HG03175 (cell line): Measurements from ENCODE around the gene FOXP1.
A peak's percentile ranks its signal among the peaks of the same experiment; 100 is the strongest.

ENCODE experiments used
- ATAC-seq: cut with Tn5 transposase; IDR thresholded peaks from one replicate; pipeline ENCODE4 v1.9.1; 2021; ENCODE audit warnings: mild to moderate bottlenecking, moderate library complexity; ENCODE audit not compliant: unreplicated experiment

Gene FOXP1

DNA sequence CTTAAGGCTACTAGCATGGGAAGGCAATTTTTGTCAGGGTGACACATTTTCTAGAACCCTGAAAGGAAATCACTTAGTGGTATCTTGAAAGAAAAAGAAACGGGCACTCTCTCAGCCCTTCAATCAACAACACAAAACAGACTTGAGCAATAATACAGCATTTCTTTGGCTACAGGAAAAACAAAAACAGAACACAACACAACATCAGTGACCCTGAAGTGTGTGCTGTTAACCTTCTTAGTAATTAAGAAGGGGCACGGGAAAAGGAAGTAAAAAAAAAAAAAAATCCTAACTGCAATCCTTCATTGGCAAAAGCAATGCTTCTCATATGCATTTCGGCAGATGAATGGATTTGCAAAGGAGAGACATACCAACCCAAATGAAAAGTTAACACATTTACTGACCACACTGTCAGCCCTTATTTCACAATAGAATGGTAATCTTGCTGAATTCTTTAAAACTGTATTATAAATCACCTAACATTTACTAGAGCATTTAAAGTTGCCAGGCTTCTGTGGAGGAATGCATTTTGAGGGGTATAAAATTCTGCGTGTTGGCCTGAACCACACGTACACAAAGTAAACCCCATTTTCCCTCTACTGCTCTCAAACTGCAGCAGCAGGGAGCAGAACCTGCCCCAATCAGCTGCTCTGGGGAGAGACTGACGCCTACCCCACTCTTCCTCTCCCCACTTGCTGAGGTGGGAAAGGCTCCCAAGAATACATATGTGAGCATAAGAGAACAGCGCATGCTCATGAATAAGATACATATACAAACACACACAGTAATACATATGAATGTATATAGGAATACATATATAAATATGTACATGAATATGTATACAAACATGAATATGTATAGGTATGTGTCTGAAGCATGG lies 198.5 kb downstream of the FOXP1 start:
- ATAC-seq = no peak

DNA sequence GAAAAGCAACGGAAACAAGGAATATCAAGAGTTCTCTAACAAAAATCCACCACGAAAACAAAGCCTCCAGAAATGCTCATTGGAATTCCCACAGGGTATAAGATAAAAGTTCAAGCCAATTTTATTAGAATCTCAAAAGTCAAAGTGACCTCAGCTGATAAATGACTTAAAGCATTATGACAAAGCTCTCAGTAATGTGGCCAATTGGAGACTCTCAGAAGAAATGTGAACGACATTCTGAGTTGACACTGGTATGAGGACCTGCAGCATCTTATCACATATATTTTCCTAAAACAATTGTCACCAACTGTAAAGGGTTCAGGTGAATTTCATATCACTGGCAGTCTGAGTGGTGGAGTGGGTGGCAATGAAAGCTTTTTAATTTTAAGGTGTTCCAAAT lies 199.1 kb downstream of the FOXP1 start:
- ATAC-seq = no peak

DNA sequence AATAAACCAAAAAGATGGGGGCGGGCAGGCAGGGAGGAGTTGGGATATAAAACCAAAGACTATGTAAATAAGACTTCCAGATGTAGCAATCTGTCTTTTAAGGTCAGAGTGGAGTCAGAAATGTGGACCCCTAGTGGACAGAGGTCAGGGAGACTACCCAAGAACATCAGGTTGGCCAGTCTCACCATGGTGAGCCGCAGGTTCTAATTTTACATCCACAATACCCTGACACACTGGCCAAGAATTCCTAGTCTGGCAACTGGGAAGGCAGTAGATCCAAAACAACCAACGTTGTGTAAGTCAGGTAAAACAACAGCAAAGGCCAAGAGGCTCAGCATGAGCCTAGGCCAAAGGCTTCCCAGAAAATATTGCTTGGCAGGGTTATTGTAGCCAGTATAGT lies 203.4 kb downstream of the FOXP1 start:
- no peak for ATAC-seq

DNA sequence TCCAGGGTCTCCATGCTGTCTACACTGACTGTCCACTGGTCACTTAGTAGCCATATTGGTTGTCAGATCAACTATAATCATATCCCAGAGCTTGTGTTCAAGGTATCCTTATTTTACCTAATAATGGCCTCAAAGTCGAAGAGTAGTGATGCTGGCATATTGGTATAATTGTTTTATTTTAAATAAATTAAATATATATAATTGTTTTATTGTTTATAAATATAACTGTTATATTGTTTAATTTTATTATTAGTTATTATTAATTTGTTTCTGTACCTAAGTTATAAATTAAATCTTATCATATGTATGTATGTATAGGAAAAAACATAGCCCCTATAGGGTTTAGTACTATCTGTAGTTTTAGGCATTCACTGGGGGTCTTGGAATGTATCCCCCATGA lies 205.0 kb downstream of the FOXP1 start:
- no peak for ATAC-seq

DNA sequence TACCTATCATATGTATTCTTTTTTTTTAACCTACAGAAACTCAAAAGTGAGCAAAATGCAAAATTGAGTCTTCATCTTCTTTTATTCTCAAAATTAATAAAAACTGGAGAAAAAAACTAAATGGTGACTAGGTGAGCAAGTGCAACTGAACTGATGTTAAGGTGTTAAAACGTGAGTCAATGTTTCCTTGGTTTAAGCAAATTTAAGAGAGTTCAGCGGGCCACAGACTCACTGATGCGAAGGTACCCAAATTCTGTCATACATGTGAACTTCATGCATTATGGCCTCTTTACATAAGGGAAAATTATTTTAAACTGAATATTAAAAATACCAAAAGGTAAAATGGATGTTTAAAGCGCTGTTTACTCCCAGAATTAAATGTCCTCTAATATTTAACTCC lies 206.6 kb downstream of the FOXP1 start:
- ATAC-seq = peak; percentile 82

DNA sequence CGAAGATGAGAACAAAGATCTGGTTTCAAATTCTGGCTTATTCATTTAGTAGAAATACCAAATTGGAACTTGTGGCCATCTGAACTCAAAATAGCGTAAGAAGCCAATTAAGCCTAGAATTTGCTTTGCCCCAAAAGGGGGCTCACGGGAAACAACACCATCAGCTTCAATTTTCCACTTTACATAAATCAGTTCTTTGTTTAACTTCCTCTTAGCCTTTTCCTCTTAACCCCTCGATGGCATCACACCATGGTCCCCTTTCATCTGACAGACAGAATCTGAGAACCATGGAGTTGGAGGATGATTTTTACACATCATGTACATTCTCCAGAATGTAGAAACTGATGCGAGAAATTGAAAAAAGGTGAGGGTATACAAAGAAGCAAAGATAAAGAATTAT lies 207.0 kb downstream of the FOXP1 start:
- no peak for ATAC-seq

DNA sequence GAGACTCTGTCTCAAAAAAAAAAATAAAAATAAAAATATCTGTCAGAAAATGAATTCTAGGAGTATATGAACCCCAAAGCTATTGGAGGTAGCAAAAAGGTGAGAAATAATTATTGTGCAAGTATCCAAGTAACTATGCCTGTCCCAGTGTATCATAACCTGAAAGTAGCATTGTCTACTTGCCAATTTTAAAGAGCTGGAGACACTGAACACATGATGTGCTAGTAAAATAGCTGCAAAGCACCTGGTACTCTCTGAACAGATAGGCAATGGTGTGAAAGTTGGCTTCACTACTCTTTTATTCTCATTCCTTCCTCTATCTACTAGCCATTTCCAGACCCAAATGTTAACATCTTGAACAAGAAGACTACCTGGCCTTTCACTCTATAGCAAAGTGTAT lies 208.9 kb downstream of the FOXP1 start:
- no peak for ATAC-seq

DNA sequence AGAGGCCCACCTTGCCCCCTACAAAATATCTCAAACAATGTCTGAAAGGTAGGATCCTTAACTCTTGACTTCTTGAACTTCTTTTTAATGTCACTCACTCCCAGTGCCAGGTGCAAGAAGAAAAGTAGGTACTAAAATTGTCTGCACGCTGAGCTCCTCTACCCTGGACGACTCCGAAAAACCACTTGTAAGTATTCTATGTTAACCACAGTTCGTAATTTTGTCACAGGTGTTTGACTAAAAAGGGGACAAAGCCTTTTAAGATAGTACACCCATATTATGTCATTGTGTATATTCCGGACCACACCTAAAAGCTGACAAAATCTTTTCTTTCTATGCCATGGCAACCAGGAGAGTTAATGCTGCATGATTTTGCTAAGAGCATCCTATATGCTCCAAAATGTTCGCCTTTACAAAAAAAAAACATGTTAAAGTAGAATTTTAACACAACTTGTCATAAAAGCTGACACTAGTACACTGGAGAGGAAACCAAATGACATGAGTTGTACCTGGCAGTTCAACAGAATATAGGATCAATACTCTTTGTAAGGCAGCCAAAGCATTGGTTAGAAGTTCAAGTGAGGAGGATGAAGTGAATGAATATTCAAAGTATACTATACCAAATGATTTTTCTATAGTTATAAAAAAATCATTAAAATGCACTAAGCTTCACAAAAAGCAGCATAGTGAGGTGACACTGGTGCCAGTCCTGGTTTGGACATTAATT lies 210.5 kb downstream of the FOXP1 start:
- no peak for ATAC-seq

DNA sequence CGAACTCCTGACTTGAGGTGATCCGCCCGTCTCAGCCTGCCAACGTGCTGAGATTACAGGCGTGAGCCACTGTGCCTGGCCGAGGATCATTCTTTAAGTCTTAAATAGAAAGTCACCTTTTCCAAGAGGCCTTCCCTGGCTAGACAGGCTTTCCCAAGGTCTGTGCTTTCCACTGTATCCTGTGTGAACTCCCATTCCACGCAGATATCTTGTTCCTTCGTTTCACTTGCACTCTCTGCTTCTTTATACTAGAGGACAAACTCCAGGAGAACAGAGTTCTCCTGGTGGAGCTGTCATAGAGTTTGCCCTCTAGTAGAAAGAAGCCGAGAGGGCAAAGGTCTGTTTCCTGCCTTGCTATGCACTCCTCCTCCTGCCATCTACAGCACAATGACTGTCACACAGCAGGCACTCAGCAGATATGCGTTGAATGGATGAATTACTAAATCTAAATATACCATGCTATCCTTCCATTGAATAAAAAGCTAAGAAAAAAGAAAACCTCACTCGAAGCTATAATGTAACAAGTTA lies 211.2 kb downstream of the FOXP1 start:
- no peak for ATAC-seq

DNA sequence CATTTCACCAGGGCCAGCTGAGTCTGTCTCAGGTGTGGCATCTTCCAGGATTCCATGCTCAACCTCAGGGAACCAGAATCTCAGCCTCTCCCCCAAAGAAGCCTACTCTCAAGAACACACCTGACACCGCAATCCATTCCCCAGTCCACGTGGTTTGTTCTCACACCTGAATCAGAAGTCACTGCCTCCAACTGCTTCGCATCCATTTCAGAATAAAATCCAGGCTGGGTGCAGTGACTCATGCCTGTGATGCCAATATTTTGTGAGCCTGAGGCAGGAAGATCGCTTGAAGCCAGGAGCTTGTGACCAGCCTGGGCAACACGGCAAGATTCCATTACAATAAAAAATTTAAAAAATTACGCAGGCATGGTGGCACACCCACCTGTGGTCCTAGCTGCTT lies 212.2 kb downstream of the FOXP1 start:
- ATAC-seq = no peak

DNA sequence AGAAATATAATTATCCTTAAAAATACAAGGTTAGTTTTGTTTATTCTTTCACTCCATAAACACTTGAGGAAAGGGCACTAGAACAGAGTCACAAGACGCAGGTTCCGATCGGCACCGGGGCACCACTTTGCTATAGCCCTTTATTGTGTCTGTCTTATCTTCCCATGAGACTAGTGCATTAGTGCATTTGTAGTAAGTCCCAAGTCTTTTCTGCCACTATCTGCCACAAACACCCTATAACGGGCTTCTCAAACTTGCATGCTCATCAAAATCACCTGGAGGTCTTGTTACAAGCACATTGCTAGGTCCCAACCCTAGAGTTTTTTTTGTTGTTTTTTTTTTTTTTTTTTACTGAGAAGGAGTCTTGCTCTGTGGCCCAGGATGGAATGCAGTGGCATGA lies 213.1 kb downstream of the FOXP1 start:
- no peak for ATAC-seq

DNA sequence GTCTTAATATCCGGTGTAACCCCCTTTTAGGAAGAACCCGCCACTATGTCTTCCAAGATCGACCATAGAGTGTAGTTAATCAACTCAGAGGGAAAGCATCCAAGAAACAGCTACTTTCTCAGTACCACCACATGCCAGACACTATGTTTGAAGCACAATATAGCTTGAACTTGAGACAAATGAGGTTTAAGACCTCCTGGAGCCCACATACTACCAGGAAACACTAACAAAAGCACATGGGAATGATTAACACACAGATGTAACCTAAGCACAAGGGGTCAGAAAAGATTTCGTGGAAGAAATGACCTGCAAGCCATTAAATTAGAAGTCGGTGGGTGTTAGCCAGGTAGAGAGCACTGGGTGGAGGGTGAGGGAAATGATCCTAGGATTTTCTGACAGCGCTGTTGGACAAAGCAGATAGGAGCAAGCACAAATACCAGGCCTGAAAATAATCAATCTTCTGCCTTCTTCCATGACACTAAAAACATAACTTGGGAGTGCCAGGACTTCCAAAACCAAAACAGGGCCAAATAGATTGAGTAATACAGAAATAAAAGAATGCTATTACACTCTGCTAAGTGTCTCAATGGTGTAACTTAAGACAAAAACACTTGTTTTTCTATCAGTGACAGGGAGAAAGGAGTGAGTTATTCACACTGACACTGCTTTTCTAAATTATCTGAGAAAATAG lies 213.7 kb downstream of the FOXP1 start:
- no peak for ATAC-seq

DNA sequence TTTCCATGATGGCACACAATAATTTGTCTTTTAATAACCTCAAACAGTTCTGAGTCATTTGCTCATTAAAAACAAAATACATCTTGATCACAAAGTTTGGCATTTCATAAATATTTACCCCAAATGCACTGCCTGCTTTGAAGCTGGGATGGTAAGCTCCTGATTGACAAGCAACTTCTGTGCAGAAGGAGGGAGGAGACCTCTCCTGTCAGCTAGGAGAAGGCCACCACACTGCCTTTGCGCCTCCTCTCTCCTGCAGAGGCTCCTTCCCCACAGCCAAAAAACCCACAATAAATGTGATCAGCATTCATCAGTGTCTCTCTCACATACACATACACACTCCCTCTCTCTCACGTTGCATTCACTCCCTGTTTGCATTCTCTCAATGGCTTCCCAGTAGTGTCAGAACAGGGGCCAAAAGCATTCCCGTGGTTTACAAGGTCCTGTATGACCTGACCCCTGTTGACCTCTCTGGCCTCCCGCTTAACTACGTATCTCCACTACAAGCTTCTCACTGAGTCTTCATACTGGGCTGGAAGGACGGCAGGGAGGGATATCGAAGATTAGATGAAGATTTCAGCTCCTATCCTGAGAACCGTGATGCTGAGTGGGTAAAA lies 216.4 kb downstream of the FOXP1 start:
- no peak for ATAC-seq

DNA sequence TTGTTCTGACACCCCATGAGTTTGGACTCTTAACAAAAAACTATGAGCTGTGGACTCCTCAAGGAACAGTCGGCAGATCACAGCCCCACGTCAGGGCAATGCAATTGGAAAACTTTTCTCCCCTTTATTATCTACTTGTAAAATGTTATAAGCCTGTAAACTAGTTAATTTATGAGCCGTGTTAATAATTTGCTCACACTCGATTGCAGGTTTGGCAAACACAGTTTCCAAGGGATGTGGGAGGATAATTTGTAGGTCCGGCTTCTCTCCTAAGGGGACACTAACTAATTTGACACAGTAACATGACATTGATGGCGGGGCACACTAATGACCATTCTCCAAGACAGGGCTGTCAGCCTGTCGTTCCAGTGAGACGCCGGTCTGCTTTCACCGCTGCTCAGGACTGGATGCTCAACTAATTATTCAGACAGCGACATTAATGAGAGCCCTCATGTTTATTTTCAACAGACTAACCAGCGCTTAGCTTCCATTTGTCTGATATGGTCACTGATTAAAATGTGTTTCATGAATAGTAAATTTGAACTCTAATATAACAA lies 222.1 kb downstream of the FOXP1 start:
- ATAC-seq = no peak

DNA sequence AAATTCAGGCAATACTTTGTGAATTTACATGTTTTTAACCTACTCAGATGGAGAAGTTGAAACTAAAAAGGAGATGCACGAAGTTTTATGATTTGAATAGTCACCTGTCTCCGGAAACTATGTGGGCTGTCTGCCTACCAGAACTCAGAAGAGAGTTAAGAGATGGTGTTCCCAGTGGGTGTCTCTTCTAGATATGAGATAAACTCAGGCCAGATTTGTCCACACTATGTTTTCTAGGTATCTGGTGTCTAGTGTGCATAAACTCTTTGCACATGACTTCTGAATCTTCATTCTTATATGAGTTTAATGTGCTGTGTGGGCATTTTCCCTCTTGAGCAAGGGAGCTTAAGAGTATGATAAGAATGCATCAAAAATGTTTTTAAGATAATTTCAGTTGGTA lies 222.8 kb downstream of the FOXP1 start:
- peak; percentile 84 for ATAC-seq

DNA sequence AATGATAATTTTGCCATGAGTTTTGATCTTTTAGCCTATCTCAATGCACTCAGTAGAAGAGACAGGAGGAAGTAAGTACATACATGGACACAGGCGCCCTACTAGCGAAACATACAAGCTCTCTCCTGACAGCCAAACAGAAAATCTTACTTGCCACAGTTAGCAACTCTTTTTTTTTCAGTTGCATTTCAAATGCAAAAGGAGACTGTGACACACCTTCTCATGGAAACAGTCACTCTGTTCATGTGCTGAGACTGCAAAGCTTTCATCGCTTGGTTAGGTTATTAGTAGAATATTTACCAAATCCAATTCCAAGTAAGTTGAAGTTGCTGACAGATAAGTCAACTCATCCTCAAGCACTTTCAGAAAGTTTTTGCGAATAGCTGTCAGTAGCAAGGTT lies 223.3 kb downstream of the FOXP1 start:
- peak; percentile 31 for ATAC-seq

DNA sequence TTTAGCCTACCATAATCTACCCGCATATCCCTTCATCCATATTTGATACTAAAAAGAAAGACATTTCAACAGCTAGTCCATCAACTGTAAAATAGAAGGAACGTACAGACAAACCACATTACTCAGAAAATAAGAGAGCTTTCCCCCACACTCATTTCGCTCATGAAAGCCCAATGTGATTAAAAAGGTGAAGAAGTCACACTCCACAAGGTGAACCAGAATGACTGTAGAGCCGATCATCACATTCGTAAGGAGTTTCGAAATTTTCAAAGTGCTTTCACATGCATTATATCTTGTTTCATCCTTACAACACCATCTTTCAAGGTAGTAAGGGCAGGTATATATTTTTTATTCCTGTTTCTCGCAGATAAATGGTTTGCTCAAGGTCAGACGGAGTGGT lies 225.3 kb downstream of the FOXP1 start:
- ATAC-seq = no peak

DNA sequence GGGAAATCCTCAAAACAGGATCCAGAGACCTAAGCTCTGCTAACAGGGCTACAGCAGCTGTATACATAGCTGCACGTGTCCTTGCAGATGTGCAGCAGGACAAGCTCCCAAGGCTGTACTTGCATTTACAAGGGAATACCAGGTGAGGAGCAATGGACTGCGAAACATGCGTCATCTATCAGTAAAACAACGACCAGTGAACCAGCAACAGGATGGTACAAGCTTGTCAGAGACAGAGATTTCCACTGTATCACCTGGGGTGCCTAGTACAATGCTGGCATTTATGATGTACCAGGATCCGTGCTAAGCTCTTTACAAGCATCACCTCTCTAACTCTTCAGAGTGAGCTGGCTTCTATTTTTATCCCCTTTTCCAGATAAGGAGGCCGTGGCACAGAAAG lies 227.3 kb downstream of the FOXP1 start:
- ATAC-seq = no peak

DNA sequence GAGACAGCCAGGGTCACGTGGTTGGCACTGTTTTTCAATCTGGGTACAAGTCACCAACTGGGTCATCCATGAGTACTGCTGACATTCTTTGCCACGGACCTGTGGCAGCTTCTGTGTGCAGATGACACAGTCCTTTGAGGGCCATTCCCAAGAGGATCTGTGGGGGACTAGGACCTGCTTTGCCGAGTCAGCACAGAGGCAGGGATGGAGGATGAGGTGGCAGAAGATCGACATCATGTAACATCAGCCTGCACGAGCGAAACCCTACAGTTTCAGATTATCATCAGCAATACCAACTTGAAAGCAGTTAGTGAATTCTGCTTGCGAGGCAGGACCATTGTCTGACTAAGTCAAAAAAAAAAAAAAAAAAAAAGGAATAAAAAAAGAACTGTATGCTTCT lies 227.7 kb downstream of the FOXP1 start:
- no peak for ATAC-seq

DNA sequence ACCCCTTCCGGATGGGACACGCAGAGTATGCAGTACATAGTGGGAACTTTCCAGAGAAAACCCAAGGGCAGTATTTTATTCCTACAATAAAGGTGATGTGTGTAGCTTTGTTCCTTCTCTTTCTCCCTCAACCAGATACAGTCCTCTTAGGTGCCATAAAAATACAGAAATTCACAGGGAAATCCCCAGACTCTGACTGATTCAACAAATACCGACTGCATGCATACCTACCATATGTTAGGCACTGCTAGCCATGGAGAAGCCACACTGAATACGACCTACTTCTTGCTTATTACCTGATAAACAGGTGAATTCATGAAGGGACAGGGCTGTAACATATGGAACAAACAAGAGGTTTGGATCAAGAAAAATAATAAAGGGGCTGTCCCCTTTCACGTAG lies 228.5 kb downstream of the FOXP1 start:
- no peak for ATAC-seq
